HG03521 (cell line): ENCODE data around the gene ASIC3.
"Not testable (repeated sequence)": the region's sequence is repeated elsewhere in the genome, so short reads cannot be mapped to it uniquely, and the experiment has no call there.

Source experiments
- ATAC-seq: cut with Tn5 transposase; IDR thresholded peaks from one replicate; pipeline ENCODE4 v1.9.1; 2021; ENCODE audit warnings: mild to moderate bottlenecking, moderate library complexity; ENCODE audit not compliant: unreplicated experiment

ASIC3 gene

DNA sequence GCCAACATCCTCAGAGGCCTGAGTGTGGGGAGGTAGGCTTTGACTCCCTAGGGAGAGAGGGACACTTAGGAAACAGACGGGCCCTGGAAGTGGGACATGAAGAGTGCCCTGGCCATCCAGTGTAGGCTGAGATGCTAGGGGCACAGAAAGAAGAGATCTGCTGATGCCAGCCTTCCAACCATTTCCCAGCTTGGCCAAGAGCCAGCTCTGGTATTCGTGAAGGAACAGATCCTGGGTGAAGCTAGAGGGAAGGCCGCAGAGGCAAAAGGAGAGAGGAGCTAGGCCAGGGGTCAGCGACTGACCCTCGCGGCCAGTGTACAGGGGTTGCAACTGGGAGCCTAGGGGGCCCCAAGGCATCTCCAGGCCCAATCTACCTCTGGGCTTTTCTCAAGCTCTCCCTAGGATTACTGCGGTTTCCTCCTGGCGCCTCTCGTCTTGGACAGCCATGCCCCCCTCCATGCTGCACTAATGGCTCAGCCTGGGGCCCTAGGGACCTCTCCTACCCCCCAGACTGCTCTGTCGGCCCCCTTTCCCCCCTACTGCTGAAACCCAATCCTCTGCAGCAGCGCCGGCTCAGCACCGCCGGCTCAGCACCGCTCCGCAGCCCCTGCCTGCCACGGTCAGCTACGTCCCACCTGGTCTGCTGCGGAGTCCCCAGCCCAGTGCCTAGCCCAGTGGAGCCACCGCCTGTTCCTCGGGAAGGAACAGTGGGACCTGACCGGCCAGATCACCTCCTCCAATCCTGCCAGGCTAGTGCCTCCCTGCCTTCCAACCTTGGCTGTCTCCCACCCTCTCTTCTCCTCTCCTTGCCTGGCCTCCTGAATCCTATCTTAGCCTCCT, at the start of gene ASIC3:
Gene ASIC3, plus strand, starts transcription at position 556 of the 840 bp plus-strand sequence. CDS start 355 bp downstream, outside the sequence.
- ATAC-seq = no peak

DNA sequence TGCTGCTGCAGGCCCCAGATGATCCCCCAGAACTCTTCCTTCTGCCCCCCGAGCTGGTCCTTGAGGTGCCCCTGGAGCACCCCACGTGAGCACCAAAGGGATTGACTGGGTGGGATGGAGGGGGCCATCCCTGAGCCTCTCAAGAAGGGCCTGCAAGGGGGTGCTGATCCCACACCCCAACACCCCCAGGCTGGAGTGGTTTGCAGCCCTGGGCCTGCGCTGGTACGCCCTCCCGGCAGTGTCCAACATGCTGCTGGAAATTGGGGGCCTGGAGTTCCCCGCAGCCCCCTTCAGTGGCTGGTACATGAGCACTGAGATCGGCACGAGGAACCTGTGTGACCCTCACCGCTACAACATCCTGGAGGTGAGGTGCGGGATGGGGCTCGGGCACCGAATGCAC, 49.3 kb upstream of the ASIC3 start:
- no peak for ATAC-seq

DNA sequence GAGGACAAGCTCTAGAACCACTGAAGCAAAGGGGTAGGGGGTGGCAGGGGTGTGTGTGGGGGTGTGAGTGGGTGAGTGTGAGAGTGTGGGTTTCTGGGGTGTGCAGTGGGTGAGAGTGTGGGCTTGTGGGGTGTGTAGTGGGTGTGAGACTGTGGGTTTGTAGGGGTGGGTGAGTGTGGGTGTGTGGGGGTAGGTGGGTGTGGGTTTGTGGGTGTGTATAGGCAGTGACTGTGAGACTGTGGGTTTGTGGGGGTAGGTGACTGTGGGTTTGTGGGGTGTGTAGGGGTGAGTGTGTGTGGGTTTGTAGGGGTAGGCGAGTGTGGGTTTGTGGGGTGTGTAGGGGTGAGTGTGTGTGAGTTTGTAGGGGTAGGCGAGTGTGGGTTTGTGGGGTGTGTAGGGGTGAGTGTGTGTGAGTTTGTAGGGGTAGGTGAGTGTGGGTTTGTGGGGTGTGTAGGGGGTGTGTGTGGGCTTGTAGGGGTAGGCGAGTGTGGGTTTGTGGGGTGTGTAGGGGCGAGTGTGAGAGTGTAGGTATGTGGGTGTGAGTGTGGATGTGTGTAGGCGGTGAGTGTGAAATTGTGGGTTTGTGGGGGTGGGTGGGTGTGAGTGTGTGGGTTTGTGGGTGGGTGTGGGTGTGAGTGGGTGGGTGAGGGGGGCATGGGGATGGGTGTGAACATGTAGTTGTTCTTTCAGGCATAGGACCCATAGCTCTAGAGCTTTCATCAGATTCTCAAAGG, 48.7 kb upstream of the ASIC3 start:
- ATAC-seq = no peak

DNA sequence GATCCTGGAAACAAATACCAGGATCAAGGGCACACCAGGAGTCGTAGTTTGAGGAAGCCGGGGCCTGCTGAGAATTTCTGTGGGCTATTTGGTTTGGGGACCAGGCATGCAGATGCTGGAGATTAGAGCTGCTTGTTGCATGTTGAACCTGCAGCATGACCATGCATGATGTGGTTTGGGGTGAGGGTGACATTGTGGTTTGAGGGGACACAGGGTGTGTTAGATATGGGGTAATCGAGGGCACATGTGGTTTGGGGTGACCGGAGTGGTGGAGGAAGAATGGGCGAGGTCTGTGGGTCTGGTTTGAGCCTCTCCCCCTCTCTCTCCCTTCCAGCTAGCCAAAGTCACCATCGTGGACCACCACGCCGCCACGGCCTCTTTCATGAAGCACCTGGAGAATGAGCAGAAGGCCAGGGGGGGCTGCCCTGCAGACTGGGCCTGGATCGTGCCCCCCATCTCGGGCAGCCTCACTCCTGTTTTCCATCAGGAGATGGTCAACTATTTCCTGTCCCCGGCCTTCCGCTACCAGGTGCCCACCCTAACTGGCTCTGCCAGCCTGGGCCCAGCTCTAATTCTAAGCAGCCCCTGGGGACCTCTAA, 47.3 kb upstream of the ASIC3 start:
- ATAC-seq = no peak

DNA sequence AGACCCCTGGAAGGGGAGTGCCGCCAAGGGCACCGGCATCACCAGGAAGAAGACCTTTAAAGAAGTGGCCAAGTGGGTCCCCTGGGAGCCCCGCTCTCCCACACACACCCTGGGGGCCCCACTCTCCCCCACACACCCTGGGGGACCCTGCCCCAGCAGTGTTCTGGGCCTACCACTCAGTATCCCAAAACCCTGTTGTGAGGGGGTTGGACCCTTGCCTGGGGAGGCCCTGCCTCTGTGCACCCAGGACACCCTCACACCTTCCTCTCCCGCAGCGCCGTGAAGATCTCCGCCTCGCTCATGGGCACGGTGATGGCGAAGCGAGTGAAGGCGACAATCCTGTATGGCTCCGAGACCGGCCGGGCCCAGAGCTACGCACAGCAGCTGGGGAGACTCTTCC, 46.8 kb upstream of the ASIC3 start:
- ATAC-seq = no peak

DNA sequence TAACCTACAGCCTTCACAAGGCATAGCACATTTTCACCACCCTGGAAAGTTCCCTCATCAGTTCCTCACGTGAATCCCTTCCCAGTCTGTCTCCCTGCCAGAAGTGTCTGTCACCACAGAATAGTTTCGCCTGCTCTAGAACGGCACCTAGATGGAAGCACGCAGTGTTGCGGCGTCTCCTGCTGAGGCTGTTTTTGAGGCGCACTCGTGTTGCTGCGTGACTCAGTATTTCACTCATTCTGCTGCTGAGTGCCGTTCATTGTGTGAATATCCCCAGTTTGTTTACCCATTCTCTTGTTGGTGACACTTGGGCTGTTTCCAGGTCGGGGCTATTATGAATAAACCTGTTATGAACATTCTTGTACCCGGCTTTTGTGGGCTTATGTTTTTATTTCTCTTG, 44.8 kb upstream of the ASIC3 start:
- no peak for ATAC-seq

DNA sequence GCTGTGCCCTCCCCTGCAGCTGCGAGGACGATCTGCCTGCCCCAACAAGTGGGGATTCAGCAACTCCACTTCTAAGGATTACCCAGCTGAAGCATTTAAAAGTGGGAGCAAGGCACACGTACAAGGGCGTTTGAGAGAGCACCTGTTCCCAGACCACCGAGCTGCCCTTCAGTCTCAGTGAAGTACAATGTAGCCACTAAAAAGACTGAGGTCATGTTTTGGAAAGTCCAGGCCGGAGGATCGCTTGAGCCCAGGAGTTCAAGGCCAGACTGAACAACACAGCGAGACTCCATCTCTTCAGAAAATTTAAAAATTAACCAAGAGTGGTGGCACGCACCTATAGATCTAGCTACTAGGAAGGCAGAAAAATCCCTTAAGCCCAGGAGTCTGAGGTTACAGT, 42.8 kb upstream of the ASIC3 start:
- ATAC-seq = no peak

DNA sequence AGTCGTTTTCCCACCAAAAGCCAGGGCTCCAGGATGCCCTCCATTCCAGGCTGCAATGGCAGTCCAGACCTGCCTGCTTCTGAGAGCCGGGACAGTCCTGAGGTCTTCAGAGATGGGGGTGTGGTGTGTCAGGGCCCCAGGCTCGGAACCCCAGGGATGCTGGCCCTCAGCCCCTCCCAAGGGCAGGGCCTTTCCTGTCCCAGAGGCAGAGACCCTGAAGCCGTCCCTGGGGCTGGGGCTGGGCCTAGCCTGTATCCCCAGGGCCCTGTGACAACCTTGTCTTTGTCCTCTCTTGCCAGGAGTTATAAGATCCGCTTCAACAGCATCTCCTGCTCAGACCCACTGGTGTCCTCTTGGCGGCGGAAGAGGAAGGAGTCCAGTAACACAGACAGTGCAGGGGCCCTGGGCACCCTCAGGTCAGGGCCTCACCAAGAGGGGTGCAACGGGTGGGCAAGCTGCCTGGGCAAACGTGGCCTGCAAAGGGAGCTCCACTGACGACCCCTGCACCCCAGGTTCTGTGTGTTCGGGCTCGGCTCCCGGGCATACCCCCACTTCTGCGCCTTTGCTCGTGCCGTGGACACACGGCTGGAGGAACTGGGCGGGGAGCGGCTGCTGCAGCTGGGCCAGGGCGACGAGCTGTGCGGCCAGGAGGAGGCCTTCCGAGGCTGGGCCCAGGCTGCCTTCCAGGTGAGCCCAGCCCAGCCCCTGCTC, 41.6 kb upstream of the ASIC3 start:
- ATAC-seq = no peak

DNA sequence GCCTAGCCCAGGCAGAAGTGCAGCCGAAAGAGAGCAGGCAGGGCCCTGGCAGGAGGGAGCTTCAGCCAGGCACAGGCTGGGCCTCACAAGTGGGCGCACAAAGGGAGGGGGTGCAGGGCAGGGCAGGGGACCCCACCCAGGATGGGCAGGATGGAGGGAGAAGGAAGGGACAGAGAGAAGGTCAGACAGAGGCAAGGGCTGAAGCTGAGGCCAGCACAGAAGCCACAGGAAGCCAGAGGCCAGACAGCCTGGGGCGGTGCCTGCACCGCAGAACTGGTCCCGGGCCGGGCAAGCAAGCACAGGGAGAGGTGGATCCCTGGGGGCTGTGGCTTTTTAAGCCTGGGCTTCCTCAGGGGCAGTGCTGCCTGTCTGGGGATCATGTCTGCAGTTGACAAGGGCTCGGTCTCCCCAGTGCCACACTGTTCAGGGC, 40.8 kb upstream of the ASIC3 start:
- no peak for ATAC-seq

DNA sequence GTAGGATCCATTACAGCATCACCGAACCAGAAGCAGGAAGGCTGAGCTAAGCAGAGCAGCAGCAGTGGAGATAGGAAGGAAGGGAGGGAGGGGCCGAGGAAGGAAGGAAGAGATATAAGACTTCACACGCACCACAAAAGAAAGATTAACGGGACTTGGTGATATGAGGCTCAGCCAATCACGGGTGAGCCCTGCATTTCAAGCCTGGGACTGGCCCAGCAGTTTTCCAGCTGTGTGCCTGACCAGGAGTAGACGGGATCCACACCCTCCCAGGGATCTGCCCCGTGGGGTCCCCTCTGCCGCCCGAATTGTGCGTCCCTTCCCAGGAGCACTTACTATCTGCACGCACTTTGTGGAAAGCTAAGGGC, 40.2 kb upstream of the ASIC3 start:
- ATAC-seq = no peak

DNA sequence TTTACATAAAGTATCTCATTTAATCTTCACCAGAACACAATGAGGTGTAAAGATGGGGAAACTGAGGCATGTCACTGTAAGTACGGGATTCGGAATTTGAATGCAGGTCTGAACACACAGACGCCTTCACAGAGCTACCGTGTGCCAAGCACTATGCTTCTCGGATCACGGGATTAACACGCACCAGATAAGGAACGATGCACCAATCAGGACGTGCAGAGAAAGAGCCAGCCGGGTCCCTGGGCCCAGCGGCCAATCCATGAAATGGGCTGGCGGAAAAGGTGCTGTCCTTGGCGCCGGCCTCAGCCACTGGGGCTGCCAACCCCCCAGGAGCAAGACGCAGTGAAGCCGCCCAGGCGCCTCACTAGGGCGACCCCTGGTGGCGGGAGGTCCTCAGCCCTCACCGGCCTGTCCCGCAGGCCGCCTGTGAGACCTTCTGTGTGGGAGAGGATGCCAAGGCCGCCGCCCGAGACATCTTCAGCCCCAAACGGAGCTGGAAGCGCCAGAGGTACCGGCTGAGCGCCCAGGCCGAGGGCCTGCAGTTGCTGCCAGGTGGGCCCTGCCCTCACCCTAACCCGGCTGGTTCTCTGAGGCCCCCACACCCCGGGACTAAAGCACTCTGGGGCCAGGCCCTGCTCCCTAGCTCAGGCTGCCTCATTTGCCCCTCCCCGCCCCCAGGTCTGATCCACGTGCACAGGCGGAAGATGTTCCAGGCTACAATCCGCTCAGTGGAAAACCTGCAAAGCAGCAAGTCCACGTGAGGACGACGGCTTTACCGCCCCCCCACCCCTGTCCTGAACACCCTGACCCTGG, 39.6 kb upstream of the ASIC3 start:
- peak; percentile 89 for ATAC-seq

DNA sequence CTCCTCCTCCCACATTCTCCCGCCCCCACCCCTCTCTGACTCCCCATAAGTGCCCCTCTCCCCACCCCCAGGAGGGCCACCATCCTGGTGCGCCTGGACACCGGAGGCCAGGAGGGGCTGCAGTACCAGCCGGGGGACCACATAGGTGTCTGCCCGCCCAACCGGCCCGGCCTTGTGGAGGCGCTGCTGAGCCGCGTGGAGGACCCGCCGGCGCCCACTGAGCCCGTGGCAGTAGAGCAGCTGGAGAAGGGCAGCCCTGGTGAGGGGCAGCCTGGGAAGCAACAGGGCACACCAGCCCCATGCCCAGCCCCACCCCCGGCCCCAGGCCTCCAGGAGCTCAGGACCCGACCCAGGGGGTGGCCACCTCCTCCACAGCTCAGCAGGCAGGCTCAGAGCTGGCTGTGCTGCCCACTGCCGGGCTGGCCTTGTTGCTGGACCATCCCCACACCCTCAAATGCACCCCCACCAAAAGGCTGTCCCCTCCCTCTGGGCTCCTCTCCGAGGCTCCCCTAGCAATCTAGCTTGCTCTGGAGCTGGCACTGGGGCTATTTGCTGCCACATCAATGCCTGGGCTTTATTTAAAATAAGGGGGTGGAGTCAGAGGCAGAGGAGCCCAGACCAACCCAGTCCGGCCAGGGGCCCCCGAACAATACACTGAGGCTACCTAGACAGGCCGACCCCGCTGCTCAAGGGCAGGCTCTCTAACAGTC, 38.8 kb upstream of the ASIC3 start:
- ATAC-seq = no peak

DNA sequence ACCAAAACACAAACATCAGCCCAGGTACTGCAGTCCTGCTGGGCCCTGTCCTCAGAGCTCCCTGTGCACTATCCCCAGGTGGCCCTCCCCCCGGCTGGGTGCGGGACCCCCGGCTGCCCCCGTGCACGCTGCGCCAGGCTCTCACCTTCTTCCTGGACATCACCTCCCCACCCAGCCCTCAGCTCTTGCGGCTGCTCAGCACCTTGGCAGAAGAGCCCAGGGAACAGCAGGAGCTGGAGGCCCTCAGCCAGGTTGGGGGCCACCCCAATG, 38.4 kb upstream of the ASIC3 start:
- no peak for ATAC-seq

DNA sequence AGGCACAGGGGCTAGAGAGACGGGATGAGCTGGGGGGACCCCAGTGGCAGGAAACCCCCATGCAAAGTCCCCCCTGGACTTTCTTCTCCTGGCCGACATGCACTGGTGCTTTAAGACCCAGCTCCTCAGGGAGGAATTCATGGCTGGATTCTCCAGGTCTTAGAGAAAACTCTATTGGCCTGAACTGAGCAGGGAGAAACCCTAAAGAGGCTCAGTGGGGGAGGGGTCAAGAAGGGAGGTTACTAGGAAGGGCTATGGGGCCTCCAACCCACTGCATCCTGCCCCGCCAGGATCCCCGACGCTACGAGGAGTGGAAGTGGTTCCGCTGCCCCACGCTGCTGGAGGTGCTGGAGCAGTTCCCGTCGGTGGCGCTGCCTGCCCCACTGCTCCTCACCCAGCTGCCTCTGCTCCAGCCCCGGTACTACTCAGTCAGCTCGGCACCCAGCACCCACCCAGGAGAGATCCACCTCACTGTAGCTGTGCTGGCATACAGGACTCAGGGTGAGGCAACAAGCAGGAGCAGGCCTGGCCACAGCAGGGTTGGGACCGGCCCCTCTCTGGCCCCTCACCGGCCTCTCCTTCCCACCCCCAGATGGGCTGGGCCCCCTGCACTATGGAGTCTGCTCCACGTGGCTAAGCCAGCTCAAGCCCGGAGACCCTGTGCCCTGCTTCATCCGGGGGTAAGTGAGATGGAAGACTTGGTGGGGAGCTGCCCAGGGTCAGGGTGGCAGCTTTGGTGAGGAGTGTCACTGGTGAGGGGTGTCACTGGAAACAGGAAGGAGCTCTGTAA, 37.8 kb upstream of the ASIC3 start:
- ATAC-seq = no peak

DNA sequence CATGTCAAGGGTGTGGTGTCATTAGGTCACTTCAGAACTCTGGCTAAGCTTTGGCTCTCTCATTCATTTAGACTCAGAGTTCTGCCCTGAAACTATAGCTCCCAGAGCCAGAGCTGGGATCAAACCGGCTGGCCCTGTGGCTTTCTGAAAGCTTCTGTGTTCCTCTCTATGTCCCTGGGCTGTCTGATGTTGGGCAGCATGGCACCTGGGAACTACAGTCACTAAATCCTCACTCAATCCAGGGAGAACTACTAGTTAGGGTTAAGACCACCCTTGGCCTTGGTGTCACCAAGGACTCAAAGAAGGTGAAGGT, 37.3 kb upstream of the ASIC3 start:
- no peak for ATAC-seq

DNA sequence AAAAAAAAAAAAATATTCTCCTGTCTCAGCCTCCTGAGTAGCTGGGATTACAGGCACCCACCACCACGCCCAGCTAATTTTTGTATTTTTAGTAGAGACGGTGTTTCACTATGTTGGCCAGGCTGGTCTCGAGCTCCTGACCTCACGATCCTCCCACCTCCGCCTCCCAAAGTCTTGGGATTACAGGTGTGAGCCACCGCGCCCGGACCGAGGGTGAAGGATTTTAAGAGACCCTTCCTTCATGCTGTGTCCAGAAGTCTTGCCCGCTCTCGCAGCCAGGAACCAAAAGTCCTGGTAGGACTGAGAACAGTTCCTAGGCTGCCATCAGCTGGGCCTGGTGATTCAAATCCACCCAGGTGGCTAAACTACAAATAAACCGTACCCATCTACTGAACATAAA, 36.7 kb upstream of the ASIC3 start:
- ATAC-seq = not testable (repeated sequence)

DNA sequence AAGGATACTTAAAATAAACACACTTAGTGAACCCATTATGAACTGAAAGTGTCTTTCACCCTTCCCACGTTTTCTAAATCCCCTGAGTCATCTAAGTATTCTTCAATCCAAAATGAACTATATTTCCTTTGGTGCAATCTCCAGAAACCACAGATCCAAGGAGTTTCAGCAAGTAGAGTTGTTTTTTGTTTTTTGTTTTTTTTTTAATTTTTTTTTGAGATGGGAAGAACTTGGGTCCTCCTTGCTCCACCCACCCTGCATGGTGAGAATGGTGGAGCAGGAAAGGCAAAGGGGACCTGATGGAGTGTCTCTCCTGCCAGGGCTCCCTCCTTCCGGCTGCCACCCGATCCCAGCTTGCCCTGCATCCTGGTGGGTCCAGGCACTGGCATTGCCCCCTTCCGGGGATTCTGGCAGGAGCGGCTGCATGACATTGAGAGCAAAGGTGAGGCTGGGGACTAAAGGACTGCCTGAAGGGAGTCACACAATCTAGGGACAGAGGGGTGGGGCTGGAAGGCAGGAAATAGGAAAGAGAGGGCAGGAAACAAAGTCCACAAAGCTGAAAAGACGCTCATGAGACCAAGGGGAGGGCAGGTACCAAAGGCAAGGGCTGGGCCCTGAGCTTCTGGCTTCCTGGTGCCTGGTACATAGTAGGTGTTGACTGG, 36.2 kb upstream of the ASIC3 start:
- ATAC-seq = no peak

DNA sequence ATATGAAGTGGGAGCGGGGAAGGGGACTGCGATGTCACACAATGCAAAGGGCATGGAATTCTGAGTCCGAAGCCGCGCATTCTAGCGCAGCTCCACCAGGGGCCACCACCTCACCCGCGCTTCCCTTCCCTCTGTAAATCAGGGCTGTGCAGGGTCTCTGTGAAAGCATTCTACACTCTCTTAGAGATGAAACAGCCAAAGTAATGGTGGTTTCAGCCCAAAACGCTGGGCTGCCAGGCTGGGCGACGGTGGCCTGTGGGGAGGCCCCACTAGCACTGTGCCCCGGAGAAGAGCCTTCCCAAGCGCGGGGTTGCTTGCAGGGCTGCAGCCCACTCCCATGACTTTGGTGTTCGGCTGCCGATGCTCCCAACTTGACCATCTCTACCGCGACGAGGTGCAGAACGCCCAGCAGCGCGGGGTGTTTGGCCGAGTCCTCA, 35.4 kb upstream of the ASIC3 start:
- ATAC-seq = no peak

DNA sequence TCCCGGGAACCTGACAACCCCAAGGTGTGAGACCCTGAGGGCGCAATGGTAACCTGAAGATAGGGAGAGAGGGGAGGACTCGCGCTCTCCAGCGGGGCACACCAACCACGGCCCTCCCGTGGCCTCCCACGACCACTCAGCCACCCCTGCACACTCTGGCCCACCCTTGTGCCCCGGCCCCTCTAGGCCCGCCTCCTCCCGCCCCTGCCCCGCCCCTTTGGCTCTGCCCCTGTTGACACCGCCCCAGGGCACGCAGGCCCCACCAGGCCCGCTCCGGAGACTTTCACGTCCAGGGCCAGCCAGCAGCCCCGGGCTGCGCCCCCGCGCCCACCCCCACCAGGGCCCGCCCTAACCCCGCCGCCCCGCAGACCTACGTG, 35.0 kb upstream of the ASIC3 start:
- ATAC-seq = no peak
